KBM-7 (cell line): ENCODE measurements around the gene PCDHGA7.
"Not testable (repeated sequence)": the region's sequence is repeated elsewhere in the genome, so short reads cannot be mapped to it uniquely, and the experiment has no call there.

Experiments
- DNase-seq: peaks from one replicate; pipeline ENCODE4 v3.0.0-alpha.2; 2015
- in situ Hi-C: fragments of 300-500 bp; cut with MboI; formaldehyde crosslinking; loops from 2 replicates; pipeline ENCODE4 v1.14.3; 2020; ENCODE audit warnings: low sequenced_read_pairs, low pct_unique_long_range_greater_than_20kb, mixed read lengths

The PCDHGA7 gene

DNA sequence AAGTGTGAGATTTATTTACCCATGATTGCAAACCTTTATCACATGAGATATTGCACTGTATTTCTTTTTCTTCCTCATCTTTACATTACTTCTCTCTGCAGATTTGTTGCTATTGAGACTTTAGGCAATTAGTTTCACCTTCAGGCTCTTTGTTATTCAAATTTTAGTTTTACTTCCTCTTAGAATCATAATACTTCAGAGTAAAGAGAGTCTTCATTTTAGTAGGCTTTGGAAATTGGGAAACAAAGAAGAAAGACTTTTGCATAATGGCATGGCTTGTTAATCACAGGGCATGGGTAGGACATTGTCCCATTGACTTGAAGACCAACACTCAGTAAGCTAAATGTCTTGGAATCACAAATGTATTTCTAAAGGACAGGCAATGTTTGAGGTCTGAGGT, 19.8 kb upstream of the PCDHGA7 start:
- DNase-seq, result no peak
- in situ Hi-C loops, result loop anchor here (25.0 kb wide), 1 partner anchor 200 kb away; no protein-coding TSS in a partner anchor

DNA sequence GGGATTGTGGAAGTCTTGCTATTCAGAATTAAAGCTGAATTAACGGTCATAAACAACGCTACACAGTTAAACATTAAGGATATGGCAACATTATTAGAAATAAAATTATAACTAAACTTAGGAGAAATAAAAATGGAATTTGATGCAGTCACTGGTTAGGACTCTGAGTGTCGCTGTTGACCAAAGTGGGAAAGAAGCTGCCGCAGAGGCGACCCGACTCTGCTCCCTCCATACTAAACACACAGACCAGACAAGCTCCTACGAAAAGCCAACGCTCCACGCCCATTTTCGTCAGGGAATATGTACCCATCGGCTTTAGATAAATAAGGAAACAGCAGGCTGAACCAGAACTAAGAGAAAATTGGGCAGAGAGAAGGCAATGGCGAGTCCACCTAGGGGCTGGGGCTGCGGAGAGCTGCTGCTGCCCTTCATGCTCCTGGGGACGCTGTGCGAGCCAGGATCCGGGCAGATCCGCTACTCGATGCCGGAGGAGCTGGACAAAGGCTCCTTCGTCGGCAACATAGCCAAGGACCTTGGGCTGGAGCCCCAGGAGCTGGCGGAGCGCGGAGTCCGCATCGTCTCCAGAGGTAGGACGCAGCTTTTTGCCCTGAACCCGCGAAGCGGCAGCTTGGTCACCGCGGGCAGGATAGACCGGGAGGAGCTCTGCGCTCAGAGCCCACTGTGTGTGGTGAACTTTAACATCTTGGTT, 18.4 kb upstream of the PCDHGA7 start, which contains the start of gene PCDHGA5:
Gene PCDHGA5 (plus strand): TSS at position 211 of the 709 bp plus-strand sequence. CDS start 169 bp downstream, at position 380.
- in situ Hi-C loops, result loop anchor here (25.0 kb wide), 1 partner anchor 198 kb away; no protein-coding TSS in a partner anchor
- DNase-seq, result no peak

DNA sequence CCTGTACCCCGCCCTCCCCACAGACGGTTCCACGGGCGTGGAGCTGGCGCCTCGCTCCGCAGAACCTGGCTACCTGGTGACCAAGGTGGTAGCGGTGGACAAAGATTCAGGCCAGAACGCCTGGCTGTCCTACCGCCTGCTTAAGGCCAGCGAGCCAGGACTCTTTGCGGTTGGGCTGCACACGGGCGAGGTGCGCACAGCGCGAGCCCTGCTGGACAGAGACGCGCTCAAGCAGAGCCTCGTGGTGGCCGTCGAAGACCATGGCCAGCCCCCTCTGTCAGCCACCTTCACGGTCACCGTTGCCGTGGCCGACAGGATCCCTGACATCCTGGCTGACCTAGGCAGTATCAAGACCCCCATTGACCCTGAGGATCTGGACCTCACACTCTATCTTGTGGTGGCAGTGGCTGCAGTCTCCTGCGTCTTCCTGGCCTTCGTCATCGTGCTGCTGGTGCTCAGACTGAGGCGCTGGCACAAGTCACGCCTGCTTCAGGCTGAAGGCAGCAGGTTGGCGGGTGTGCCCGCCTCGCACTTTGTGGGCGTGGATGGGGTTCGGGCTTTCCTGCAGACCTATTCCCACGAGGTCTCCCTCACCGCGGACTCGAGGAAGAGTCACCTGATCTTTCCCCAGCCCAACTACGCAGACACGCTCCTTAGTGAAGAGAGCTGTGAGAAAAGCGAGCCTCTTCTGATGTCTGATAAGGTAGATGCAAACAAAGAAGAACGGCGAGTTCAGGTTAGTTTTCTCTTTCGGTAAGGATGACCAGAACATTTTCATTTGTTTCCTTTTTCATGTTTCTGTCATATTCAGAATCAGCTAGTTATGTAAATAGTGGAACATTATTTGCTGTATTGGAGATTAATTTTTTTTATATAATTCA, 16.3 kb upstream of the PCDHGA7 start:
- no peak for DNase-seq
- in situ Hi-C loops, result loop anchor here (25.0 kb wide), 1 partner anchor 196 kb away; no protein-coding TSS in a partner anchor

DNA sequence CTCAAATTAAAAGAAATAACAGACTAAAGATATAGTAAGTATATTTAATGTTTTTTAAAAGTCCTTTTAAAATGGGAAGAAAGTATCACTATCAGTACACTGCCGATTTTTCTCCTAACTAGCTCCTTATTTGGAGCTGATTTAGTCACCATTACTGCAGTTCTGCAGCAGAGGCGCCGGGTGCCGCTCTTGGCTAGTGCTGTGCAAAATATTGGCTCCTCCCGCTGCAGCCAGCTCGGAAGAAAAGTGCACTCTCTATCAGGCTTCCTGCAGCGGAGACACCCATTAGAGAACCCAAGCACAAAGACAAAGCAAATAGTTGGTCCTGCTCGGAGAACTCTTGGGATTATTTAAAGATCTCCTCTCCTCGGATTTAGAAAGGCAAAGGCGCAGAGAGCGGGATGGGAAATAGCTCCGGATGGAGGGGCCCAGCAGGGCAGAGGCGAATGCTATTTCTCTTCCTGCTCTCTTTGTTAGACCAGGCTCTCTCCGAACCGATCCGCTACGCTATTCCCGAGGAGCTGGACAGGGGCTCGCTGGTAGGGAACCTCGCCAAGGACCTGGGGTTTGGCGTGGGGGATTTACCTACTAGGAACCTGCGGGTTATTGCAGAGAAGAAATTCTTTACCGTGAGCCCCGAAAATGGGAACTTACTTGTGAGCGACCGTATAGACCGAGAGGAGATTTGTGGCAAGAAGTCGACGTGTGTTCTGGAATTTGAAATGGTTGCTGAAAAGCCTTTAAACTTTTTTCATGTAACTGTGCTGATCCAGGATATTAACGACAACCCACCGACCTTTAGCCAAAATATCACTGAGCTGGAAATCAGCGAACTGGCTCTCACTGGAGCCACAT, 12.3 kb upstream of the PCDHGA7 start, which contains the start of gene PCDHGB3:
Gene PCDHGB3 (plus strand): TSS at position 249 of the 855 bp plus-strand sequence. CDS start 153 bp downstream, at position 402.
- in situ Hi-C loops, result loop anchor here (25.0 kb wide), 1 partner anchor 192 kb away; no protein-coding TSS in a partner anchor
- DNase-seq, result no peak

DNA sequence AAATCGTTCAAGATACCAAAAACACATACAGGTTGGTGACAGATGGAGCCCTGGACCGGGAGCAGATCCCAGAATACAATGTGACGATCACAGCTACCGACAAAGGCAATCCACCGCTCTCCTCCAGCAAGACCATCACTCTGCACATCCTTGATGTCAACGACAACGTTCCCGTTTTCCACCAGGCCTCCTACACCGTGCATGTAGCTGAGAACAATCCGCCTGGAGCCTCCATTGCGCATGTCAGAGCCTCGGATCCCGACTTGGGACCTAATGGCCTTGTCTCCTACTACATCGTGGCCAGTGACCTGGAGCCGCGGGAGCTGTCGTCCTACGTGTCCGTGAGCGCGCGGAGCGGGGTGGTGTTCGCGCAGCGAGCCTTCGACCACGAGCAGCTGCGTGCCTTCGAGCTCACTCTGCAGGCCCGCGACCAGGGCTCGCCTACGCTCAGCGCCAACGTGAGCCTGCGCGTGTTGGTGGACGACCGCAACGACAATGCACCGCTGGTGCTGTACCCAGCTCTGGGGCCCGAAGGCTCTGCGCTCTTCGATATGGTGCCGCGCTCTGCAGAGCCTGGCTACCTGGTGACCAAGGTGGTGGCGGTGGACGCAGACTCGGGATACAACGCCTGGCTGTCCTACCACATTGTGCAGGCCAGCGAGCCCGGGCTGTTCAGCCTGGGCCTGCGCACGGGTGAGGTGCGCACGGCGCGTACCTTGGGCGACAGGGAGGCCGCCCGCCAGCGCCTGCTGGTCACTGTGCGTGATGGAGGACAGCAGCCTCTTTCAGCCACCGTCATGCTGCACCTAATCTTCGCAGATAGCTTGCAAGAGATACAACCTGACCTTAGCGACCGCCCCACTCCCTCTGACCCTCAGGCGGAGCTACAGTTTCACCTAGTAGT, 10.7 kb upstream of the PCDHGA7 start:
- no peak for DNase-seq
- in situ Hi-C loops, result loop anchor here (25.0 kb wide), 1 partner anchor 190 kb away; no protein-coding TSS in a partner anchor

DNA sequence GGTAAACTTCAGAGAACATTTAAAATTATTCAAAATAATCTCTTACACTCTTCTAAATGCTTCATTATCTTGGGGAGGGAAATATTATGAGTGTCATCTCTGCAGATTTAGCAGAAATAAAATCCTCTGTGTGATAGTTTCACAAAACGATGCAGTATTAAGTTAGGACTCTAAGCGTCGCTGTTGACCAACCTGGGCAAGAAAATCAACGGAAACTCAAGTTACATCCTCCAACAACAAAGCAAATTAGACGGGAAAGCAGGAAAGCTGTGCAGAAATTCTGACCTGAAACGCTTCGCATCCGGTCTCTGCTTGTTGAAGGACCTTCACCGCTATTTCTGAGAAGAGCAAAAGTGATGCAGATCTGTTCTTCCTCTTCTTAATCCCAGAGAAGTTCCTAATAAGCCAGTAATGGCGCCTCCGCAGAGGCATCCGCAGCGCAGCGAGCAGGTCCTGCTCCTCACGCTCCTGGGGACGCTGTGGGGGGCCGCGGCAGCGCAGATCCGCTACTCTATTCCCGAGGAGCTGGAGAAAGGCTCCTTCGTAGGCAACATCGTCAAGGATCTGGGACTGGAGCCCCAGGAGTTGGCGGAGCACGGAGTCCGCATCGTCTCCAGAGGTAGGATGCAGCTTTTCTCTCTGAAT, 8.7 kb upstream of the PCDHGA7 start, which contains the start of gene PCDHGA6:
Gene PCDHGA6 (plus strand): TSS at position 219 of the 645 bp plus-strand sequence. CDS start 193 bp downstream, at position 412.
- in situ Hi-C loops, result loop anchor here (25.0 kb wide), 1 partner anchor 189 kb away; no protein-coding TSS in a partner anchor
- no peak for DNase-seq

DNA sequence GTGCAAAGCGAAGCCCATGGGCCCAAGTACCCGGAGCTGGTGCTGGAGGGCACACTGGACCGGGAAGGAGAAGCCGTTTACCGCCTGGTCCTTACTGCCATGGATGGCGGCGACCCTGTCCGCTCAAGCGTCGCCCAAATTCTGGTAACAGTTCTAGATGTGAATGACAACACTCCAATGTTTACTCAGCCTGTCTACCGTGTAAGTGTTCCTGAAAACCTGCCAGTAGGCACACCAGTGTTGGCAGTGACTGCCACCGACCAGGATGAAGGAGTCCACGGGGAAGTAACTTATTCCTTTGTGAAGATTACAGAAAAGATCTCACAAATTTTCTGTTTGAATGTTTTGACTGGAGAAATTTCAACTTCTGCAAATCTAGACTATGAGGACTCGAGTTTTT, 7.9 kb upstream of the PCDHGA7 start:
- DNase-seq, result no peak
- in situ Hi-C loops, result loop anchor here (25.0 kb wide), 1 partner anchor 188 kb away; no protein-coding TSS in a partner anchor

DNA sequence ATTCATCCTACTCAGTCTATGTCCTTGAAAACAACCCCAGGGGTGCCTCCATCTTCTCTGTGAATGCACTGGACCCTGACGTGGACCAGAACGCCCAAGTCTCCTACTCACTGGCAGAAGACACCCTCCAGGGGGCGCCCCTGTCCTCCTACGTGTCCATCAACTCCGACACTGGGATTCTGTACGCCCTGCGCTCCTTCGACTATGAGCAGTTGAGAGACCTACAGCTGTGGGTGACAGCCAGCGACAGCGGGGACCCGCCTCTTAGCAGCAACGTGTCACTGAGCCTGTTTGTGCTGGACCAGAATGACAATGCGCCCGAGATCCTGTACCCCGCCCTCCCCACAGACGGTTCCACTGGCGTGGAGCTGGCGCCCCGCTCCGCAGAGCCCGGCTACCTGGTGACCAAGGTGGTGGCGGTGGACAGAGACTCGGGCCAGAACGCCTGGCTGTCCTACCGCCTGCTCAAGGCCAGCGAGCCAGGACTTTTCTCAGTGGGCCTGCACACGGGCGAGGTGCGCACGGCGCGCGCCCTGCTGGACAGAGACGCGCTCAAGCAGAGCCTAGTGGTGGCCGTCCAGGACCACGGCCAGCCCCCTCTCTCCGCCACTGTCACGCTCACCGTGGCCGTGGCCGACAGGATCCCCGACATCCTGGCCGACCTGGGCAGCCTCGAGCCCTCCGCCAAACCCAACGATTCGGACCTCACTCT, 6.9 kb upstream of the PCDHGA7 start:
- in situ Hi-C loops, DNase-seq: not testable (repeated sequence)

DNA sequence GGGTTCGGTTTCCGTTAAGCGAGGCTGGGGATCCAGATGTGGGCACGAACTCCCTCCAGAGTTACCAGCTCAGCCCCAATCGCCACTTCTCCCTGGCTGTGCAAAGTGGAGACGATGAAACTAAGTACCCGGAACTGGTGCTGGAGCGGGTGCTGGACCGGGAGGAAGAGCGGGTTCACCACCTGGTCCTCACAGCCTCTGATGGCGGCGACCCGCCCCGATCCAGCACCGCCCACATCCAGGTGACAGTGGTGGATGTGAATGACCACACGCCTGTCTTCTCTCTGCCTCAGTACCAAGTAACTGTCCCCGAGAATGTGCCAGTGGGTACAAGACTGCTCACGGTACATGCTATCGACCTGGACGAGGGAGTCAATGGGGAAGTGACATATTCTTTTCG, 803 bp downstream of the PCDHGA7 start:
- in situ Hi-C loops, result no loop called here
- DNase-seq, result no peak

DNA sequence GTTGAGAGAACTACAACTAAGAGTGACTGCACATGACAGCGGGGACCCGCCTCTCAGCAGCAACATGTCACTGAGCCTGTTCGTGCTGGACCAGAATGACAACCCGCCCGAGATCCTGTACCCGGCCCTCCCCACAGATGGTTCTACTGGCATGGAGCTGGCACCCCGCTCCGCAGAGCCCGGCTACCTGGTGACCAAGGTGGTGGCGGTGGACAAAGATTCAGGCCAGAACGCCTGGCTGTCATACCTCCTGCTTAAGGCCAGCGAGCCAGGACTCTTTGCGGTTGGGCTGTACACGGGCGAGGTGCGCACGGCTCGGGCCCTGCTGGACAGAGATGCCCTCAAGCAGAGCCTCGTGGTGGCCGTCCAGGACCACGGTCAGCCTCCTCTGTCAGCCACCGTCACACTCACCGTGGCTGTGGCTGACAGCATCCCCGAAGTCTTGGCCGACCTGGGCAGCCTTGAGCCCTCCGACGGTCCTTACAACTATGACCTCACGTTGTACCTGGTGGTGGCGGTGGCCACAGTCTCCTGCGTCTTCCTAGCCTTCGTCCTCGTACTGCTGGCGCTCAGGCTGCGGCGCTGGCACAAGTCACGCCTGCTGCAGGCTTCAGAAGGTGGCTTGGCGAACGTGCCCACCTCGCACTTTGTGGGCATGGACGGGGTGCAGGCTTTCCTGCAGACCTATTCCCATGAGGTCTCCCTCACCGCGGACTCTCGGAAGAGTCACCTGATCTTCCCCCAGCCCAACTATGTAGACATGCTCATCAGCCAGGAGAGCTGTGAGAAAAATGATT, 2.1 kb downstream of the PCDHGA7 start:
- in situ Hi-C loops, result no loop called here
- DNase-seq, result no peak

DNA sequence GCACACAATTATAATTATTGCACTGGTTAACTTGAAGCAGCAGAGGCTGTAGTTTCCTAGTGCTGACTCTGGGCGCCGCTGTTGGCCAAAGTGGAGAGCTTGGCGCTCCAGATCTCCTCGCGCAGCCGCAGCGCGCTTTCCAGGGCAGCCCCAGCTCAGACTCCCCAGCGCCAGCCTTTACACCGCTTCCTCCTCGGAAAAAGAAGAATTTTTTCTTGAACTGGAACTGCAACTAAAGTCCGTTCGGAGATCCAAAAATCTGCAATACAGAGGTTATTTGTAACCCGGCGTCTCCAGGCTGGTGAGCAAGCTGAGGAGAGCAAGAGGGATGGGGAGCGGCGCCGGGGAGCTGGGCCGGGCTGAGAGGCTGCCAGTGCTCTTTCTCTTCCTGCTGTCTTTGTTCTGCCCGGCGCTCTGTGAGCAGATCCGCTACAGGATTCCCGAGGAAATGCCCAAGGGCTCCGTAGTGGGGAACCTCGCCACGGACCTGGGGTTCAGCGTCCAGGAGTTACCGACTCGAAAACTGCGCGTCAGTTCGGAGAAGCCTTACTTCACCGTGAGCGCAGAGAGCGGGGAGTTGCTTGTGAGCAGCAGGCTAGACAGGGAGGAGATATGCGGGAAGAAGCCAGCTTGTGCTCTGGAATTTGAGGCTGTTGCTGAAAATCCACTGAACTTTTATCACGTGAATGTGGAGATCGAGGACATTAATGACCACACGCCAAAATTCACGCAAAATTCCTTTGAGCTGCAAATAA, 5.2 kb downstream of the PCDHGA7 start, which contains the start of gene PCDHGB4:
Gene PCDHGB4 (plus strand): TSS at position 142 of the 755 bp plus-strand sequence. CDS start 187 bp downstream, at position 329.
- DNase-seq, in situ Hi-C loops: not testable (repeated sequence)

DNA sequence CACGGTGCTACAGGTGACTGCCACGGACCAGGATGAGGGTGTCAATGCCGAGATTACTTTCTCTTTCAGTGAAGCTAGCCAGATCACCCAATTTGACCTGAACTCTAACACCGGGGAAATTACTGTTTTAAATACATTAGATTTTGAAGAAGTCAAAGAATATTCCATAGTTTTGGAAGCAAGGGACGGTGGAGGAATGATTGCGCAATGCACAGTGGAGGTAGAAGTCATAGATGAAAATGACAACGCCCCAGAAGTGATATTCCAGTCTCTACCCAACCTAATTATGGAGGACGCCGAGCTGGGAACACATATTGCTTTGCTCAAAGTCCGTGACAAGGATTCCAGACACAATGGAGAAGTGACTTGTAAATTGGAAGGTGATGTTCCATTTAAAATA, 6.1 kb downstream of the PCDHGA7 start:
- DNase-seq, result no peak
- in situ Hi-C loops, result no loop called here

DNA sequence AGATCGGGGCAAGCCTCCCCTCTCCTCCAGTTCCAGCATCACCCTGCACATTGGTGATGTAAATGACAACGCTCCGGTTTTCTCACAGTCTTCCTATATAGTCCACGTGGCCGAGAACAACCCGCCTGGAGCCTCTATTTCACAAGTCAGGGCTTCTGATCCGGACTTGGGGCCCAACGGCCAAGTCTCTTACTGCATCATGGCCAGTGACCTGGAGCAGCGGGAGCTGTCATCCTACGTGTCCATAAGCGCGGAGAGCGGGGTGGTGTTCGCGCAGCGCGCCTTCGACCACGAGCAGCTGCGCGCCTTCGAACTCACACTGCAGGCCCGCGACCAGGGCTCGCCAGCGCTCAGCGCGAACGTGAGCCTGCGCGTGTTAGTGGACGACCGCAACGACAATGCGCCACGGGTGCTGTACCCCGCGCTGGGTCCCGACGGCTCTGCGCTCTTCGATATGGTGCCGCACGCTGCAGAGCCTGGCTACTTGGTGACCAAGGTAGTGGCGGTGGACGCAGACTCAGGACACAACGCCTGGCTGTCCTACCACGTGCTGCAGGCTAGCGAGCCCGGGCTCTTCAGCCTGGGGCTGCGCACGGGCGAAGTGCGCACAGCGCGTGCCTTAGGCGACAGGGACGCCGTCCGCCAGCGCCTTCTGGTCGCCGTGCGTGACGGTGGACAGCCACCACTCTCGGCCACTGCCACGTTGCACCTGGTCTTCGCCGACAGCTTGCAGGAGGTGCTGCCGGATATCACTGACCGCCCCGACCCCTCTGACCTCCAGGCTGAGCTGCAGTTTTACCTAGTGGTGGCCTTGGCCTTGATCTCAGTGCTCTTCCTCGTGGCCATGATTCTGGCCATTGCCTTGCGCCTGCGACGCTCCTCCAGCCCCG, 6.9 kb downstream of the PCDHGA7 start:
- in situ Hi-C loops, result no loop called here
- DNase-seq, result no peak
